C4-2B (cell line): ENCODE data around the gene SSH2.

ENCODE experiments used
- ZFX ChIP-seq: fragments of 450-650 bp; IDR thresholded peaks from 2 replicates; pipeline ENCODE4 v1.6.1; 2017
- TF ChIP-seq, protein P1 (sequence below): fragments of 450-650 bp; conservative IDR thresholded peaks from 2 replicates; pipeline ENCODE4 v1.5.1; 2017; ENCODE audit warnings: mild to moderate bottlenecking

DNA sequence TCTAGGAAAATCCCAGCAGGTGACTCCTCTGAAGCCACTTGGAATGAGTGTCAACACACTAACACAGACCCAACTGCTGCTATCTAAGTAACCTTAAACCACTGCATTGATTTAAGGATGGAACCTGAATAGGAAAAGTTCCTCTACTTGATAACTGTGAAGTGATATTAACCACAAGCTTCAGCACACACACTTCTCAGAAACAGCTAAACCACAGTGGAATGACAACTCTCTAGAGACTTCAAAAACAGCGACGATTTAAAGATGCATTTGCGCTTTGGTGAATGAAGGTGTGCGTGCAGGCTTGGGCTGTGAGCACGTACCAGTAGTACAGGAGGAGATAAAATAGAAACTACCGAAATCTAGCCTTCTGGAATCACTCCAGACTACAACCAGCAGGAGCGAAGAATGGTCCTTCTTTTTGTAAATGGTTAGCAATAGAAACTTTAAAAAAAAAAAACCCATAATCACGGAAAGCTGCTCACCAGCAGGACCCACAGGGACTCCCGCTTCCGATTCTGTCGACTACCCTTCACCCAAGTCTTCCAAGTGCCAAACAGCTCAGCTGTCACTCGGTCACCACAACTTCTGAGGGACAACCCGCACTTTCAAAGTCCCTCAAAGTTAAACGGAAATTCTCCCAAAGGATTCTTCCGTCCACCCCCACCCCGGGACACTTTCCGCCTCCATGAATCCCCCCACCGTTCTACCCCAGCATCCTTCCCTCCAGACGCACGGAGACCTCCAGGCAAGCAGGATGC is 169.6 kb downstream of the SSH2 start:
- TF ChIP-seq, protein P1, sequence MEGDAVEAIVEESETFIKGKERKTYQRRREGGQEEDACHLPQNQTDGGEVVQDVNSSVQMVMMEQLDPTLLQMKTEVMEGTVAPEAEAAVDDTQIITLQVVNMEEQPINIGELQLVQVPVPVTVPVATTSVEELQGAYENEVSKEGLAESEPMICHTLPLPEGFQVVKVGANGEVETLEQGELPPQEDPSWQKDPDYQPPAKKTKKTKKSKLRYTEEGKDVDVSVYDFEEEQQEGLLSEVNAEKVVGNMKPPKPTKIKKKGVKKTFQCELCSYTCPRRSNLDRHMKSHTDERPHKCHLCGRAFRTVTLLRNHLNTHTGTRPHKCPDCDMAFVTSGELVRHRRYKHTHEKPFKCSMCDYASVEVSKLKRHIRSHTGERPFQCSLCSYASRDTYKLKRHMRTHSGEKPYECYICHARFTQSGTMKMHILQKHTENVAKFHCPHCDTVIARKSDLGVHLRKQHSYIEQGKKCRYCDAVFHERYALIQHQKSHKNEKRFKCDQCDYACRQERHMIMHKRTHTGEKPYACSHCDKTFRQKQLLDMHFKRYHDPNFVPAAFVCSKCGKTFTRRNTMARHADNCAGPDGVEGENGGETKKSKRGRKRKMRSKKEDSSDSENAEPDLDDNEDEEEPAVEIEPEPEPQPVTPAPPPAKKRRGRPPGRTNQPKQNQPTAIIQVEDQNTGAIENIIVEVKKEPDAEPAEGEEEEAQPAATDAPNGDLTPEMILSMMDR: no peak
- no peak for TF ChIP-seq ZFX
